GM19099 (cell line): ENCODE data around the gene TMEM108.

Source experiments
- POLR2A ChIP-seq: IDR thresholded peaks from 3 replicates; pipeline ENCODE4 v1.6.1; 2011; ENCODE audit warnings: low read depth; ENCODE audit not compliant: insufficient read length; ENCODE audit errors: extremely low read depth

TMEM108 gene

GRCh38 chr3:133042778-133043177 is 4.6 kb downstream of the TMEM108 start:
- TF ChIP-seq POLR2A: no peak

- TF ChIP-seq POLR2A: no peak
Measured at GRCh38 chr3:133047980-133048379, 9.8 kb downstream of the TMEM108 start.

- no peak for TF ChIP-seq POLR2A
Measured at GRCh38 chr3:133049491-133049890, 11.3 kb downstream of the TMEM108 start.

GRCh38 chr3:133050891-133051290 is 12.7 kb downstream of the TMEM108 start:
- no peak for TF ChIP-seq POLR2A

- TF ChIP-seq POLR2A: no peak
Measured at GRCh38 chr3:133053532-133053931, 15.3 kb downstream of the TMEM108 start.

GRCh38 chr3:133054586-133054985 is 16.4 kb downstream of the TMEM108 start:
- TF ChIP-seq POLR2A: no peak

- no peak for TF ChIP-seq POLR2A
Measured at GRCh38 chr3:133055339-133055738, 17.1 kb downstream of the TMEM108 start.

- no peak for TF ChIP-seq POLR2A
Measured at GRCh38 chr3:133058243-133058642, 20.1 kb downstream of the TMEM108 start.

GRCh38 chr3:133058831-133059230 is 20.6 kb downstream of the TMEM108 start:
- no peak for TF ChIP-seq POLR2A

- TF ChIP-seq POLR2A: no peak
Measured at GRCh38 chr3:133065193-133065961, 27.2 kb downstream of the TMEM108 start.

GRCh38 chr3:133066026-133066425 is 27.8 kb downstream of the TMEM108 start:
- TF ChIP-seq POLR2A: no peak

GRCh38 chr3:133069556-133070286 is 31.5 kb downstream of the TMEM108 start:
- TF ChIP-seq POLR2A: no peak

GRCh38 chr3:133074977-133075376 is 36.8 kb downstream of the TMEM108 start:
- TF ChIP-seq POLR2A: no peak

- no peak for TF ChIP-seq POLR2A
Measured at GRCh38 chr3:133077688-133078087, 39.5 kb downstream of the TMEM108 start.

GRCh38 chr3:133079621-133080020 is 41.4 kb downstream of the TMEM108 start:
- TF ChIP-seq POLR2A: no peak

GRCh38 chr3:133081016-133081415 is 42.8 kb downstream of the TMEM108 start:
- TF ChIP-seq POLR2A: no peak
